Measurements from ENCODE around the gene CAMK2N1.

CAMK2N1 gene

GRCh38 chr1:20477348-20478056 lies 8.5 kb downstream of the CAMK2N1 start:
- no peak for DNase-seq

GRCh38 chr1:20476265-20477038 lies 9.6 kb downstream of the CAMK2N1 start:
- no peak for DNase-seq

- DNase-seq, result no peak
Observed at GRCh38 chr1:20474996-20475395, 11.0 kb downstream of the CAMK2N1 start.

- no peak for DNase-seq
Observed at GRCh38 chr1:20474333-20474975, 11.6 kb downstream of the CAMK2N1 start.

- no peak for DNase-seq
Observed at GRCh38 chr1:20473894-20474293, 12.1 kb downstream of the CAMK2N1 start.

- DNase-seq, result no peak
Observed at GRCh38 chr1:20472860-20473711, 12.9 kb downstream of the CAMK2N1 start.

- DNase-seq, result no peak
Observed at GRCh38 chr1:20472121-20472520, 13.9 kb downstream of the CAMK2N1 start.

- DNase-seq, result no peak
Observed at GRCh38 chr1:20470194-20470593, 15.8 kb downstream of the CAMK2N1 start.

GRCh38 chr1:20469406-20470076 lies 16.5 kb downstream of the CAMK2N1 start:
- DNase-seq, result no peak

GRCh38 chr1:20466273-20466672 lies 19.7 kb downstream of the CAMK2N1 start:
- no peak for DNase-seq

- DNase-seq, result no peak
Observed at GRCh38 chr1:20465187-20465586, 20.8 kb downstream of the CAMK2N1 start.

GRCh38 chr1:20463502-20463901 lies 22.5 kb downstream of the CAMK2N1 start:
- DNase-seq, result no peak

- DNase-seq, result no peak
Observed at GRCh38 chr1:20462397-20462796, 23.6 kb downstream of the CAMK2N1 start.

- DNase-seq, result no peak
Observed at GRCh38 chr1:20458717-20459116, 27.3 kb downstream of the CAMK2N1 start.

GRCh38 chr1:20454004-20454403 lies 32.0 kb downstream of the CAMK2N1 start:
- no peak for DNase-seq

- DNase-seq, result no peak
Observed at GRCh38 chr1:20449735-20450311, 36.2 kb downstream of the CAMK2N1 start.

GRCh38 chr1:20448671-20449071 lies 37.3 kb downstream of the CAMK2N1 start:
- DNase-seq, result no peak

- DNase-seq, result no peak
Observed at GRCh38 chr1:20447794-20448193, 38.2 kb downstream of the CAMK2N1 start.

- no peak for DNase-seq
Observed at GRCh38 chr1:20446796-20447195, 39.2 kb downstream of the CAMK2N1 start.

- DNase-seq, result no peak
Observed at GRCh38 chr1:20445956-20446355, 40.1 kb downstream of the CAMK2N1 start.

GRCh38 chr1:20443703-20444586 lies 42.1 kb downstream of the CAMK2N1 start:
- no peak for DNase-seq
